K562 (cell line): ENCODE results near the gene KDM2A. TPM values are rescaled to one million over a fixed set of nuclear protein-coding genes. Genes with fewer than 3 reads are reported as not detected.
A peak's percentile ranks its signal among the peaks of the same experiment; 100 is the strongest.

Experiments
- ARID3B ChIP-seq: fragments of 250-450 bp; sonication (Bioruptor Pico); IDR thresholded peaks from 2 replicates; pipeline ENCODE4 v1.4.0; 2020; ENCODE audit warnings: borderline replicate concordance
- BRD4 ChIP-seq: fragments of 200-600 bp; sonication (generic); IDR thresholded peaks from 2 replicates; pipeline ENCODE4 v1.6.1; 2017; ENCODE audit warnings: inconsistent platforms
- CCNT2 ChIP-seq: IDR thresholded peaks from 2 replicates; pipeline ENCODE4 v1.6.1; 2011; ENCODE audit warnings: borderline replicate concordance, low read depth, mild to moderate bottlenecking, moderate library complexity, mixed read lengths, low read length; ENCODE audit not compliant: insufficient read length; ENCODE audit errors: extremely low read depth
- HINFP ChIP-seq: fragments of 450-650 bp; conservative IDR thresholded peaks from 2 replicates; pipeline ENCODE4 v1.6.1; 2016; ENCODE audit warnings: missing genetic modification characterization, low read depth, mild to moderate bottlenecking, control low read depth, missing compliant biosample characterization
- NCOR1 ChIP-seq: fragments of 450-650 bp; IDR thresholded peaks from 2 replicates; pipeline ENCODE4 v1.6.1; 2016; ENCODE audit warnings: mild to moderate bottlenecking, moderate library complexity
- RB1 ChIP-seq: fragments of 450-650 bp; IDR thresholded peaks from 2 replicates; pipeline ENCODE4 v1.6.1; 2017; ENCODE audit warnings: low read depth, mild to moderate bottlenecking
- REST ChIP-seq, 2 experiments: fragments of 450-650 bp; formaldehyde crosslinking in 1 of 2; IDR thresholded peaks; 2 replicates each; pipeline versions ENCODE4 v1.4.0 to v1.6.1; 2014 to 2020; ENCODE audit warnings: mild to moderate bottlenecking in 2 of 2, borderline replicate concordance in 1 of 2, low read depth in 1 of 2
- VEZF1 ChIP-seq: fragments of 200-800 bp; sonication (Bioruptor generic); IDR thresholded peaks from 2 replicates; pipeline ENCODE4 v1.6.1; 2017; ENCODE audit warnings: missing genetic modification characterization, missing compliant biosample characterization
- YY1 ChIP-seq, 3 experiments: IDR thresholded peaks; 2 replicates each; pipeline ENCODE4 v1.6.1; 2011; ENCODE audit warnings: low read length in 2 of 3, mild to moderate bottlenecking in 2 of 3, moderate library complexity in 2 of 3, borderline replicate concordance in 1 of 3, control low read depth in 1 of 3, low read depth in 1 of 3; ENCODE audit not compliant: insufficient read depth in 3 of 3, insufficient replicate concordance in 2 of 3, control insufficient read depth in 1 of 3, insufficient read length in 1 of 3; ENCODE audit errors: extremely low read depth in 1 of 3
- ZNF184 ChIP-seq: sonication (generic); formaldehyde crosslinking; IDR thresholded peaks from 2 replicates; pipeline ENCODE4 v1.5.0; 2020; ENCODE audit warnings: missing genetic modification reagents
- polyA plus RNA-seq, 8 experiments: library from polyadenylated mRNA; depleted of rRNA in 4 of 8; stranded (reverse) in 5 of 8; unstranded in 3 of 8; fragments of >200 nt; fragmentation: Nextera tagmentation in 2 of 8; fragmentation: Illumina TruSeq in 1 of 8; extraction: Ambion mirVana in 2 of 8; extraction: Trizol in 1 of 8; gene quantifications; 2 replicates each; pipeline versions ENCODE4 v1.2.1 to v1.2.3, GENCODE V29; 2011 to 2014; ENCODE audit warnings: inconsistent platforms in 1 of 8, missing spikeins in 1 of 8
- total RNA-seq, 7 experiments: library from RNA; depleted of rRNA in 6 of 7; stranded (reverse); fragments of >200 nt in 6 of 7; fragmentation: Illumina TruSeq in 2 of 7; extraction: Trizol in 2 of 7; gene quantifications; 2 replicates each; pipeline versions ENCODE4 v1.2.1 to v1.2.3, GENCODE V29; 2011 to 2021; ENCODE audit warnings: low replicate concordance in 1 of 7

KDM2A gene
- total and polyA plus RNA-seq, 9 of the 15 experiments (the other 6 are each of a cell fraction or from before 2014, with no cell fraction given), result 5.0 to 39.3 (median 21.3) TPM

GRCh38 chr11:67239783-67240575 lies 120.9 kb downstream of the KDM2A start (continued):
- peak; percentile 77 for TF ChIP-seq CCNT2
- peak; percentile 70 for TF ChIP-seq REST (IDR thresholded peaks at IDR 0.05; ENCODE audit: borderline replicate concordance)
- no peak for TF ChIP-seq REST (CRISPR knock-in tag; IDR thresholded peaks at IDR 0.05; ENCODE audit: low read depth)
- no peak; the same call in 1 of the 2 replicates for TF ChIP-seq BRD4
- TF ChIP-seq NCOR1, result no peak
- TF ChIP-seq ARID3B (CRISPR knock-in tag), result no peak
- TF ChIP-seq YY1 (IDR thresholded peaks at IDR 0.05; ENCODE audit: borderline replicate concordance in 1 of 3, control insufficient read depth in 1 of 3, extremely low read depth in 1 of 3, insufficient read depth in 3 of 3, insufficient read length in 1 of 3, insufficient replicate concordance in 2 of 3, low read depth in 1 of 3, low read length in 2 of 3), result peak in 2 of 3 experiments; percentile 79 to 88
- no peak for TF ChIP-seq ZNF184 (CRISPR knock-in tag)
- no peak for TF ChIP-seq HINFP
- TF ChIP-seq RB1, result peak; percentile 78; the same call in 1 of the 2 replicates
- TF ChIP-seq VEZF1 (CRISPR knock-in tag), result peak; percentile 82
